Measurements from ENCODE around the gene USP4.
A peak's percentile ranks its signal among the peaks of the same experiment; 100 is the strongest.
"Not testable (repeated sequence)": the region's sequence is repeated elsewhere in the genome, so short reads cannot be mapped to it uniquely, and the experiment has no call there.

USP4 gene

GRCh38 chr3:49339941-49340800, at the start of gene USP4:
TSS of gene USP4 (minus strand) at chr3:49340053. CDS start at chr3:49340024, 29 bp downstream.
- peak; percentile 32 for DNase-seq

- DNase-seq: no peak
Measured at GRCh38 chr3:49389297-49389696, 49.4 kb upstream of the USP4 start.

- no peak for DNase-seq
Measured at GRCh38 chr3:49388289-49388820, 48.5 kb upstream of the USP4 start.

- no peak for DNase-seq
Measured at GRCh38 chr3:49387721-49388120, 47.9 kb upstream of the USP4 start.

- DNase-seq: no peak
Measured at GRCh38 chr3:49386056-49386756, 46.4 kb upstream of the USP4 start.

GRCh38 chr3:49385617-49386016, 45.8 kb upstream of the USP4 start:
- no peak for DNase-seq

- no peak for DNase-seq
Measured at GRCh38 chr3:49383387-49383786, 43.5 kb upstream of the USP4 start.

GRCh38 chr3:49378249-49378895, 38.5 kb upstream of the USP4 start:
- no peak for DNase-seq

- no peak for DNase-seq
Measured at GRCh38 chr3:49377483-49377882, 37.6 kb upstream of the USP4 start.

GRCh38 chr3:49371946-49372345, 32.1 kb upstream of the USP4 start:
- DNase-seq: no peak

- DNase-seq: no peak
Measured at GRCh38 chr3:49370585-49371290, 30.9 kb upstream of the USP4 start.

- no peak for DNase-seq
Measured at GRCh38 chr3:49362561-49362960, 22.7 kb upstream of the USP4 start.

- DNase-seq: no peak
Measured at GRCh38 chr3:49359623-49360022, 19.8 kb upstream of the USP4 start.

GRCh38 chr3:49358884-49359225, 19.0 kb upstream of the USP4 start:
- no peak for DNase-seq

GRCh38 chr3:49358217-49358883, 18.5 kb upstream of the USP4 start, which contains the start of gene GPX1:
TSS of gene GPX1 (minus strand) at chr3:49358353. CDS start at chr3:49358278, 75 bp downstream.
- peak; percentile 64 for DNase-seq

GRCh38 chr3:49357443-49358216, 17.8 kb upstream of the USP4 start:
- not testable (repeated sequence) for DNase-seq

- not testable (repeated sequence) for DNase-seq
Measured at GRCh38 chr3:49357095-49357442, 17.2 kb upstream of the USP4 start.

- no peak for DNase-seq
Measured at GRCh38 chr3:49352890-49353421, 13.1 kb upstream of the USP4 start.

- DNase-seq: no peak
Measured at GRCh38 chr3:49352281-49352680, 12.4 kb upstream of the USP4 start.

GRCh38 chr3:49351521-49352011, 11.7 kb upstream of the USP4 start:
- no peak for DNase-seq
